ENCODE measurements around the gene PSPH.

The PSPH gene

GRCh38 chr7:55996856-55997500 lies 54.3 kb downstream of the PSPH start:
- DNase-seq: no peak

GRCh38 chr7:55992346-55992745 lies 58.9 kb downstream of the PSPH start:
- DNase-seq: no peak

- no peak for DNase-seq
These were observed 67.7 kb downstream of the PSPH start for GRCh38 chr7:55983537-55983936.

- no peak for DNase-seq
These were observed 71.0 kb downstream of the PSPH start for GRCh38 chr7:55980266-55980665.

- DNase-seq: no peak
These were observed 73.4 kb downstream of the PSPH start for GRCh38 chr7:55977831-55978230.

GRCh38 chr7:55975988-55976633 lies 75.1 kb downstream of the PSPH start:
- no peak for DNase-seq

GRCh38 chr7:55973747-55974250 lies 77.4 kb downstream of the PSPH start:
- DNase-seq: no peak

GRCh38 chr7:55970978-55971377 lies 80.3 kb downstream of the PSPH start:
- no peak for DNase-seq

- no peak for DNase-seq
These were observed 80.7 kb downstream of the PSPH start for GRCh38 chr7:55970561-55970960.

GRCh38 chr7:55969391-55969790 lies 81.9 kb downstream of the PSPH start:
- no peak for DNase-seq

- DNase-seq: no peak
These were observed 84.4 kb downstream of the PSPH start for GRCh38 chr7:55966851-55967250.

GRCh38 chr7:55965805-55966421 lies 85.3 kb downstream of the PSPH start:
- DNase-seq: no peak

- peak; percentile 61 to 73 for DNase-seq
These were observed 86.2 kb downstream of the PSPH start for GRCh38 chr7:55965100-55965470.

- peak; percentile 61 to 73 for DNase-seq
These were observed 86.8 kb downstream of the PSPH start, which contains the start of gene NIPSNAP2 for GRCh38 chr7:55964261-55965099. Gene NIPSNAP2, plus strand, starts transcription at chr7:55964585. Its CDS starts 25 bp downstream, at chr7:55964610.

GRCh38 chr7:55963584-55964168 lies 87.6 kb downstream of the PSPH start:
- no peak for DNase-seq

- DNase-seq: no peak
These were observed 89.2 kb downstream of the PSPH start for GRCh38 chr7:55962014-55962413.

All from AML-193 (cell line).